GM12872 (cell line): ENCODE results near the gene MAGEC3.

Experiments
- CTCF ChIP-seq: IDR thresholded peaks from 3 replicates; pipeline ENCODE4 v1.5.1; 2011; ENCODE audit warnings: low read depth, mild to moderate bottlenecking, low read length, moderate library complexity; ENCODE audit not compliant: insufficient read depth

The MAGEC3 gene

GRCh38 chrX:141857479-141857878, 19.4 kb downstream of the MAGEC3 start:
- TF ChIP-seq CTCF = no peak

- no peak for TF ChIP-seq CTCF
Observed at GRCh38 chrX:141879616-141880015, 41.5 kb downstream of the MAGEC3 start.

- TF ChIP-seq CTCF = no peak
Observed at GRCh38 chrX:141894733-141895132, 56.6 kb downstream of the MAGEC3 start.

- no peak for TF ChIP-seq CTCF
Observed at GRCh38 chrX:141897690-141898089, 59.6 kb downstream of the MAGEC3 start.

GRCh38 chrX:141902366-141902765, 64.2 kb downstream of the MAGEC3 start:
- TF ChIP-seq CTCF = no peak

GRCh38 chrX:141903400-141904155, 65.5 kb downstream of the MAGEC3 start, which contains the start of gene MAGEC1:
MAGEC1 (plus strand) TSS chrX:141903894; CDS start chrX:141905073, 1,179 bp downstream.
- TF ChIP-seq CTCF = no peak

GRCh38 chrX:141904262-141904661, 66.1 kb downstream of the MAGEC3 start:
- TF ChIP-seq CTCF = no peak
